Measurements from ENCODE around the gene VWA5A. TPM values are rescaled to one million over a fixed set of nuclear protein-coding genes. Genes with fewer than 3 reads are reported as not detected.

VWA5A gene
- total and polyA plus RNA-seq, 9 of the 15 experiments (the other 6 are each of a cell fraction or from before 2014, with no cell fraction given) = 4.6 to 19.7 (median 6.9) TPM

- TF ChIP-seq ZBTB40 (IDR thresholded peaks at IDR 0.05) (peak; percentile 53), ZBTB40 (CRISPR knock-in tag; IDR thresholded peaks at IDR 0.05) (no peak), DACH1 (IDR thresholded peaks at IDR 0.05; ENCODE audit: partially characterized antibody) (peak; percentile 76), SMARCA4 (IDR thresholded peaks at IDR 0.05) (peak; percentile 90), ZNF133 (CRISPR knock-in tag; IDR thresholded peaks at IDR 0.05) (no peak), ATF7 (IDR thresholded peaks at IDR 0.05) (peak; percentile 44; the same call in 1 of the 2 replicates), SMAD1 (IDR thresholded peaks at IDR 0.05; ENCODE audit: low read depth, low read length, partially characterized antibody) (peak; percentile 68), ZBTB12 (CRISPR knock-in tag; IDR thresholded peaks at IDR 0.05) (no peak), ZNF592 (IDR thresholded peaks at IDR 0.05) (peak; percentile 27; the same call in 1 of the 2 replicates), GABPA (tag; conservative IDR thresholded peaks at IDR 0.05; ENCODE audit: low read depth) (peak; percentile 67), TAL1 (IDR thresholded peaks at IDR 0.05) (peak; percentile 3; the same call in 1 of the 2 replicates), ETV1 (tag; conservative IDR thresholded peaks at IDR 0.05; ENCODE audit: low read depth) (peak; percentile 85), FOSL1 (tag; conservative IDR thresholded peaks at IDR 0.05) (peak; percentile 99)
Measured at GRCh38 chr11:124114942-124115781, at the start of gene VWA5A (continued).

Data from K562 (cell line).